ENCODE measurements around the gene COBL.
"Not testable (repeated sequence)": the region's sequence is repeated elsewhere in the genome, so short reads cannot be mapped to it uniquely, and the experiment has no call there.

The COBL gene

GRCh38 chr7:51009716-51010496, 306.7 kb downstream of the COBL start:
- no peak for DNase-seq (ENCODE audit: low read depth in 2 of 2)

- no peak for DNase-seq (ENCODE audit: low read depth in 2 of 2)
These were observed 308.8 kb downstream of the COBL start for GRCh38 chr7:51007551-51008505.

- no peak for DNase-seq (ENCODE audit: low read depth in 2 of 2)
These were observed 309.9 kb downstream of the COBL start for GRCh38 chr7:51006483-51007235.

- DNase-seq (ENCODE audit: low read depth in 2 of 2), result no peak
These were observed 311.5 kb downstream of the COBL start for GRCh38 chr7:51005074-51005473.

- DNase-seq (ENCODE audit: low read depth in 2 of 2), result no peak
These were observed 315.7 kb downstream of the COBL start for GRCh38 chr7:51000956-51001355.

GRCh38 chr7:50994753-50995319, 321.8 kb downstream of the COBL start:
- DNase-seq (ENCODE audit: low read depth in 2 of 2), result no peak

- DNase-seq (ENCODE audit: low read depth in 2 of 2), result not testable (repeated sequence)
These were observed 326.4 kb downstream of the COBL start for GRCh38 chr7:50990214-50990613.

- DNase-seq (ENCODE audit: low read depth in 2 of 2), result no peak
These were observed 327.6 kb downstream of the COBL start for GRCh38 chr7:50988988-50989387.

GRCh38 chr7:50988465-50988864, 328.1 kb downstream of the COBL start:
- DNase-seq (ENCODE audit: low read depth in 2 of 2), result no peak

GRCh38 chr7:50985096-50985495, 331.5 kb downstream of the COBL start:
- DNase-seq (ENCODE audit: low read depth in 2 of 2), result no peak

GRCh38 chr7:50983850-50984249, 332.8 kb downstream of the COBL start:
- no peak for DNase-seq (ENCODE audit: low read depth in 2 of 2)

GRCh38 chr7:50982626-50983025, 334.0 kb downstream of the COBL start:
- DNase-seq (ENCODE audit: low read depth in 2 of 2), result no peak

GRCh38 chr7:50981743-50982142, 334.9 kb downstream of the COBL start:
- no peak for DNase-seq (ENCODE audit: low read depth in 2 of 2)

GRCh38 chr7:50980411-50980810, 336.2 kb downstream of the COBL start:
- no peak for DNase-seq (ENCODE audit: low read depth in 2 of 2)

- DNase-seq (ENCODE audit: low read depth in 2 of 2), result no peak
These were observed 337.9 kb downstream of the COBL start for GRCh38 chr7:50978633-50979215.

GRCh38 chr7:50977421-50977820, 339.2 kb downstream of the COBL start:
- DNase-seq (ENCODE audit: low read depth in 2 of 2), result no peak

GRCh38 chr7:50976064-50976463, 340.5 kb downstream of the COBL start:
- no peak for DNase-seq (ENCODE audit: low read depth in 2 of 2)

GRCh38 chr7:50974240-50974639, 342.4 kb downstream of the COBL start:
- no peak for DNase-seq (ENCODE audit: low read depth in 2 of 2)

GRCh38 chr7:50973814-50974213, 342.8 kb downstream of the COBL start:
- DNase-seq (ENCODE audit: low read depth in 2 of 2), result no peak

- no peak for DNase-seq (ENCODE audit: low read depth in 2 of 2)
These were observed 346.5 kb downstream of the COBL start for GRCh38 chr7:50970092-50970491.

Measured in activated CD4-positive, alpha-beta T cell treated with anti-CD3 and anti-CD28 coated beads for 24 hours (primary cell).